DMS114 treated with DMSO at 0.1 percent for 48 hours (cell line): ENCODE results near the gene EDNRB.

Source experiments
- DNase-seq: peaks from one replicate; lab custom pipeline; 2025; ENCODE audit not compliant: unreplicated experiment; lab: John Stamatoyannopoulos, UW

The EDNRB gene

DNA sequence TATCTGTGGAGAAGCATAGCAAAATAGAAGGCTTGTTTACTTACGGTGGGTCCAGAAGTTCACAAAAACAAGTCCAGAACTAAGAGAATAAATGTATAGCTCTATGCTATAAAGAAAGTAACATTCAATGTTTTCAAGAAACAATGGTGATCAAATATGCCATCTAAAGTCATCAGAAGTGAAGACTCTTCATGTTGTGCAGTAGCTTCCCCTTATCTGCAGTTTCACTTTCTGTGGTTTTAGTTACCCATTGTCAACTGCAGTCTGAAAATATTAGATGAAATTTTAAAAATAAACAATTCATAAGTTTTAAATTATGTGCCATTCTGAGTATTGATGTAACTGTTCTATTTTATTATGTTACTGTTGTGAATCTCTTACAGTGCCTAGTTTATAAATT, 72.5 kb downstream of the EDNRB start:
- no peak for DNase-seq
